ENCODE results near the gene HELZ2.

HELZ2 gene

GRCh38 chr20:63529861-63530787 is 43.9 kb downstream of the HELZ2 start:
- TF ChIP-seq CTCF (IDR thresholded peaks at IDR 0.05; ENCODE audit: extremely low read depth, missing control alignments): no peak

GRCh38 chr20:63529180-63529860 is 44.7 kb downstream of the HELZ2 start:
- TF ChIP-seq CTCF (IDR thresholded peaks at IDR 0.05; ENCODE audit: extremely low read depth, missing control alignments): no peak
- no peak for DNase-seq (ENCODE audit: low spot score)

More at GRCh38 chr20:63529861-63530787, 43.9 kb downstream of the HELZ2 start:
- DNase-seq (ENCODE audit: low spot score): no peak

- no peak for DNase-seq (ENCODE audit: low spot score)
- TF ChIP-seq CTCF (IDR thresholded peaks at IDR 0.05; ENCODE audit: extremely low read depth, missing control alignments): no peak
These were observed 46.9 kb downstream of the HELZ2 start for GRCh38 chr20:63527184-63527583.

GRCh38 chr20:63525971-63526370 is 48.1 kb downstream of the HELZ2 start:
- DNase-seq (ENCODE audit: low spot score): no peak
- TF ChIP-seq CTCF (IDR thresholded peaks at IDR 0.05; ENCODE audit: extremely low read depth, missing control alignments): no peak

GRCh38 chr20:63525185-63525584 is 48.9 kb downstream of the HELZ2 start:
- TF ChIP-seq CTCF (IDR thresholded peaks at IDR 0.05; ENCODE audit: extremely low read depth, missing control alignments): no peak
- DNase-seq (ENCODE audit: low spot score): no peak
